BE2C (cell line): ENCODE results near the gene CLDN22.

Source experiments
- DNase-seq: peaks from one replicate; pipeline ENCODE4 v3.0.0-alpha.2; 2020
- H3K27me3 ChIP-seq: fragments of 250-450 bp; sonication (Bioruptor Pico); 2 replicates; pipeline ENCODE4 v1.5.1; 2020; ENCODE audit warnings: mild to moderate bottlenecking
- H3K36me3 ChIP-seq: fragments of 250-450 bp; sonication (Bioruptor Pico); 2 replicates; pipeline ENCODE4 v1.5.1; 2020; ENCODE audit warnings: mild to moderate bottlenecking
- H3K4me1 ChIP-seq: fragments of 250-450 bp; sonication (Bioruptor Pico); 2 replicates; pipeline ENCODE4 v1.5.1; 2020
- H3K4me3 ChIP-seq: 2 replicates; pipeline ENCODE4 v1.5.1; 2011; ENCODE audit warnings: low read depth, low read length
- H3K9me3 ChIP-seq: fragments of 250-450 bp; sonication (Bioruptor Pico); 2 replicates; pipeline ENCODE4 v1.5.1; 2020
- CTCF ChIP-seq: IDR thresholded peaks from 2 replicates; pipeline ENCODE4 v1.5.1; 2012; ENCODE audit warnings: mild to moderate bottlenecking, low read depth, low read length

Gene CLDN22

GRCh38 chr4:183335369-183335940 lies 15.4 kb upstream of the CLDN22 start:
- Histone ChIP-seq H3K9me3 (no peaks in the 10 kb centered on the region), H3K36me3 (no peaks in the 10 kb centered on the region), H3K27me3 (no peaks in the 10 kb centered on the region), H3K4me3 (no peak overlapping the region), H3K4me1 (peaks cover 3% of the 10 kb centered on the region; the same call in 1 of the 2 replicates)
- DNase-seq, result no peak
- no peak for TF ChIP-seq CTCF

GRCh38 chr4:183333983-183334382 lies 13.9 kb upstream of the CLDN22 start:
- DNase-seq, result no peak
- H3K4me3 ChIP-seq, result no peak overlapping the region
- H3K27me3 ChIP-seq, result no peaks in the 10 kb centered on the region
- no peaks in the 10 kb centered on the region for H3K9me3 ChIP-seq
- peaks cover 3% of the 10 kb centered on the region; the same call in 1 of the 2 replicates for H3K4me1 ChIP-seq
- TF ChIP-seq CTCF, result no peak
- H3K36me3 ChIP-seq, result no peaks in the 10 kb centered on the region

GRCh38 chr4:183333202-183333601 lies 13.1 kb upstream of the CLDN22 start:
- no peak for DNase-seq
- no peak for TF ChIP-seq CTCF
- H3K4me3 ChIP-seq, result no peak overlapping the region
- no peaks in the 10 kb centered on the region for H3K27me3 ChIP-seq
- H3K9me3 ChIP-seq, result no peaks in the 10 kb centered on the region
- H3K36me3 ChIP-seq, result no peaks in the 10 kb centered on the region
- H3K4me1 ChIP-seq, result peaks cover 3% of the 10 kb centered on the region; the same call in 1 of the 2 replicates

GRCh38 chr4:183332447-183332846 lies 12.4 kb upstream of the CLDN22 start:
- H3K27me3 ChIP-seq, result no peaks in the 10 kb centered on the region
- TF ChIP-seq CTCF, result no peak
- no peak for DNase-seq

GRCh38 chr4:183330841-183331240 lies 10.8 kb upstream of the CLDN22 start:
- H3K9me3 ChIP-seq, result no peaks in the 10 kb centered on the region
- H3K27me3 ChIP-seq, result no peaks in the 10 kb centered on the region
- H3K36me3 ChIP-seq, result no peaks in the 10 kb centered on the region
- no peak for DNase-seq
- no peak for TF ChIP-seq CTCF
- no peak overlapping the region for H3K4me3 ChIP-seq
- peaks cover 3% of the 10 kb centered on the region; the same call in 1 of the 2 replicates for H3K4me1 ChIP-seq

More at GRCh38 chr4:183332447-183332846, 12.4 kb upstream of the CLDN22 start:
- Histone ChIP-seq H3K4me1 (peaks cover 3% of the 10 kb centered on the region; the same call in 1 of the 2 replicates), H3K9me3 (no peaks in the 10 kb centered on the region), H3K36me3 (no peaks in the 10 kb centered on the region), H3K4me3 (no peak overlapping the region)

- no peak for TF ChIP-seq CTCF
- Histone ChIP-seq H3K36me3 (no peaks in the 10 kb centered on the region), H3K4me1 (no peaks in the 10 kb centered on the region), H3K27me3 (no peaks in the 10 kb centered on the region), H3K4me3 (no peak overlapping the region), H3K9me3 (no peaks in the 10 kb centered on the region)
- DNase-seq, result no peak
These were observed 10.1 kb upstream of the CLDN22 start for GRCh38 chr4:183329954-183330742.
